Measurements from ENCODE around the gene ACOD1. TPM values are rescaled to one million over a fixed set of nuclear protein-coding genes. Genes with fewer than 3 reads are reported as not detected.

ACOD1 gene
- total RNA-seq, 1 experiment from 2014 or later, result not detected

DNA sequence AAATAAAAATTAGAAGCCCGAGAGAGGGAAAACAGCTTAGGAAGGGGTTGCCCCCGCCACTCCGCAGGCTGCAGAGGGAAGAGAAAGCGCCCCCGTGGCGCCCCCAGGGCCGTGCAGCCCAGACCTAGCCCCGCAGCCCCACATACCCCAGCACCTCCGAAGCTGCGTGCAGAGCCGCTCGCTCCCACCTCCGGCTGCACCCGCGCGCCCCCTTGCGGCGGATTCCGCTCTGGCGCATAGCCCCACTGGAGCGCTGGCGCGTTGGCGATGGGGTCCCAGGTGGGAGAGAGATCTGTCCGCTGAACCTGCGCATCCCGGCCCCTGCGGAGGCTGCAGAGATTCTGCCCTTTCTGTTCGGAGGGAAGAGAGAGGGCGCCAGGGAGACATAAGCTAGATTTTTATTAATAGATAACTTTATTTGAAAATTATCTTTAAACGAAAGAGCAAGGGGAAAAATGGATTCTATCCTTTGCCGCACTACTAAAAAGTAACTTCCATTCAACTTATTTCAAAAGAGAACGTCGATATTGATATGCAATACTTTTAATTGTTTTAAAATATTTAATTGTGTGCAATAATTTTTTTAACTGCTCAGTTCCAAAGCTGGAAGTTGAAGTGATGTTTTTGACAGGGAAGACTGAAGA is 31.9 kb downstream of the ACOD1 start:
- Histone ChIP-seq H3K4me1 (ENCODE audit: insufficient read depth, low read length) (no peaks in the 10 kb centered on the region), H3K4me2 (ENCODE audit: insufficient read depth, insufficient read length, low read length) (no peak overlapping the region), H2AK5ac (ENCODE audit: insufficient read length, low read length) (no peak overlapping the region), H3K9ac (ENCODE audit: extremely low read depth, insufficient read length, low read length) (no peak overlapping the region), H3K9me3 (ENCODE audit: control insufficient read depth, low read depth, low read length) (no peaks in the 10 kb centered on the region), H2BK20ac (ENCODE audit: low read depth, low read length, poor library complexity, severe bottlenecking) (no peak overlapping the region), H3K23me2 (ENCODE audit: insufficient read length, low read depth, low read length, poor library complexity, severe bottlenecking) (no peaks in the 10 kb centered on the region), H3K27me3 (ENCODE audit: insufficient read depth, low read length) (no peaks in the 10 kb centered on the region), H3K79me2 (ENCODE audit: insufficient read depth, low read length) (no peaks in the 10 kb centered on the region), H2BK5ac (ENCODE audit: insufficient read length, low read length) (no peak overlapping the region), H4K5ac (ENCODE audit: insufficient read length, low read depth, low read length) (no peak overlapping the region), H3T11ph (ENCODE audit: low read length) (no peak overlapping the region), H2BK12ac (ENCODE audit: insufficient read length, low read depth, low read length) (no peak overlapping the region), H2BK120ac (ENCODE audit: low read depth, low read length, poor library complexity, severe bottlenecking) (no peak overlapping the region), H3K14ac (ENCODE audit: insufficient read depth, low read length) (no peak overlapping the region), H2BK15ac (ENCODE audit: low read depth, low read length) (no peak overlapping the region), H3K27ac (ENCODE audit: insufficient read length, low read depth, low read length) (no peak overlapping the region), H3K56ac (ENCODE audit: insufficient read length, low read depth, low read length) (no peak overlapping the region), H3K79me1 (ENCODE audit: insufficient read depth, low read depth, low read length, poor library complexity, severe bottlenecking) (no peaks in the 10 kb centered on the region), H4K91ac (ENCODE audit: insufficient read length, low read depth, low read length) (no peak overlapping the region), H4K8ac (replicated peaks; ENCODE audit: insufficient read length, low read depth, low read length) (no peak overlapping the region), H2AFZ (ENCODE audit: low read length) (no peak overlapping the region), H3K23ac (ENCODE audit: insufficient read length, low read depth, low read length) (no peak overlapping the region), H3K18ac (ENCODE audit: insufficient read length, low read depth, low read length) (no peak overlapping the region), H4K20me1 (ENCODE audit: control insufficient read depth, insufficient read depth, insufficient read length) (no peaks in the 10 kb centered on the region), H3K4ac (ENCODE audit: low read depth, low read length) (no peak overlapping the region)
- no CpG with 5 or more reads among the region's 34 CpGs for WGBS (ENCODE audit: extremely low coverage, insufficient read length, low lambda C conversion rate)
- TF ChIP-seq, protein P1, sequence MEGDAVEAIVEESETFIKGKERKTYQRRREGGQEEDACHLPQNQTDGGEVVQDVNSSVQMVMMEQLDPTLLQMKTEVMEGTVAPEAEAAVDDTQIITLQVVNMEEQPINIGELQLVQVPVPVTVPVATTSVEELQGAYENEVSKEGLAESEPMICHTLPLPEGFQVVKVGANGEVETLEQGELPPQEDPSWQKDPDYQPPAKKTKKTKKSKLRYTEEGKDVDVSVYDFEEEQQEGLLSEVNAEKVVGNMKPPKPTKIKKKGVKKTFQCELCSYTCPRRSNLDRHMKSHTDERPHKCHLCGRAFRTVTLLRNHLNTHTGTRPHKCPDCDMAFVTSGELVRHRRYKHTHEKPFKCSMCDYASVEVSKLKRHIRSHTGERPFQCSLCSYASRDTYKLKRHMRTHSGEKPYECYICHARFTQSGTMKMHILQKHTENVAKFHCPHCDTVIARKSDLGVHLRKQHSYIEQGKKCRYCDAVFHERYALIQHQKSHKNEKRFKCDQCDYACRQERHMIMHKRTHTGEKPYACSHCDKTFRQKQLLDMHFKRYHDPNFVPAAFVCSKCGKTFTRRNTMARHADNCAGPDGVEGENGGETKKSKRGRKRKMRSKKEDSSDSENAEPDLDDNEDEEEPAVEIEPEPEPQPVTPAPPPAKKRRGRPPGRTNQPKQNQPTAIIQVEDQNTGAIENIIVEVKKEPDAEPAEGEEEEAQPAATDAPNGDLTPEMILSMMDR (conservative IDR thresholded peaks at IDR 0.05), result peak; percentile 98
- Mint-ChIP-seq H3K27ac (no peak overlapping the region), H3K4me3 (no peak overlapping the region), H3K27me3 (ENCODE audit: low read depth) (peaks cover 22% of the 10 kb centered on the region), H3K36me3 (ENCODE audit: insufficient read depth in 1 of 3, low read depth in 3 of 3) (no peaks in the 10 kb centered on the region), H3K9me3 (no peaks in the 10 kb centered on the region), H3K4me1 (peaks cover 0 to 2% of the 10 kb centered on the region in 2 experiments; a peak in 1 of 4 replicates)
- DNase-seq, result peak; percentile 95

All from H9 (cell line).